Measurements from ENCODE around the gene CCNT1.
"Not testable (repeated sequence)": the region's sequence is repeated elsewhere in the genome, so short reads cannot be mapped to it uniquely, and the experiment has no call there.

The CCNT1 gene

DNA sequence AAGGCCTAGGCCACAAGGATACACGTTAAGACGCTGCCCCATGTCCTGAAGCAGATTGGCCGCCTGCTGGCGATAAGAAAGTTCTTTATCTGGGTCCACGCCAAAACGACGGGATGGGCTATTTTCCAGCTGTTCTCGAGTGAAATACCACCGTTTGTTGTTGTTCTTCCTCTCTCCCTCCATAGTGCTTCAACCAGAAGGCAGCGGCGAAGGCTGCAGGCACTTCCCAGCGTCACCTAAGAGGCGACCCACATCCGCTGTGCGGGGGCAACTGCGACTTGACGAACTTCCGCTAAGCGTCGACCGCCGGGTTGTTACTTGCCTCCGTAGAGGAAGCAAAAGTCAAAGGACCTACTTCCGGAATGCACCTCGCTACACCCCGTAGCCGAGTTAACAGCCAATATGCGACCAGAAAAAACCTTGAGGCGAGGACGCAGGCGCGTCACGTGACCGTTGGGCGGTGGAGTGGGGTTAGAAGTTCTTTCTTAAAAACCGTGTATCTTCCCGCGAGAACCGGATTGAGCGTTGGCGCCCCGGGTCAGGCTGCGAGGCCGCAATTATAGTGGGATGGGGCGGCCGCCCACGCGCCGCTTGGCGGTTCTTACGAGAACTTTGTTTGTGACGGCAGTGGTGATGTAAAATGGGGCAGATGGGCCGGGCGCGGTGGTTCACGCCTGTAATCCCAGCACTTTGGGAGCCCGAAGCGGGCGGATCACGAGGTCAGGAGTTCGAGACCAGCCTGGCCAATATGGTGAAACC, at the start of gene CCNT1:
Gene CCNT1, minus strand, starts transcription at position 215 of the 759 bp plus-strand sequence. Its CDS starts 32 bp downstream, at position 183.
- DNase-seq = peak; percentile 100

DNA sequence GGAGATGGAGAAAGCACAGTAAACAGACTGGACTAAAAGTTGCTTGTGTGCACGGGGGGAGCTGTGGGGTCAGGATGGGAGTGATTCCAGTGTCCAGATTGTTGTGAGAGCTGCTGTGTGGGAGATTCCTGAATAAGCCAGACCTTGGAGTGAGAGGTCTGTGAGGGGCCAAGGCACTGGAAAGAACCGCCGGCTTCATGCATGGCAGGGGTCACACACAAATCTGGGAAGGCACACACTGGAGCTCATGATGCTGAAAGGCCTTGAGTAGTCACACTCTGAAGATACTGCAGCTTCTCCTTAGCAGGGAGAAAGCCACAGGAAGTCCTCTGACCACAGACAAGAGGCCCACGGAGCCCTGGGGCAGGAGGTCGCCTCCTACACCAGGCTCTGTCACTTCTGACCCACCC, 49.3 kb upstream of the CCNT1 start:
- no peak for DNase-seq

DNA sequence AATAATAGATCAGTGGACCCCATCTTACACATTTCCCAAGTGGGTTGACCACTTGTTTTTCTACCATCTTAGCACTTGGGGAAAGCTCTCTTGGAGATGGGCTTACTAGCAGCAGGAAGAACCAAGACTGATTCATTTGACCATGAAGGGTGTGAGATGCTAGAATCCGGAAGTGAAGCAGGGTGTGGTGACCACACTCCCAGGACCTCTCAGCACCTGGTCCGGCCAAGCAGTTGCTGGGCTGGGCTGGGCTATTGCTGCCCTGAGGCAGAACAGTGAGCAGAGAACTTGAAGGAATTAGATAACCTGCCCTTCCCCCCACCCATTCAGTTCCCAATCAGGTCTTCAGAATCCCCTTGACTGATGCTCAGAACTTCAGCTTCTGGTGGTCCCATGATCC, 48.0 kb upstream of the CCNT1 start:
- DNase-seq = no peak

DNA sequence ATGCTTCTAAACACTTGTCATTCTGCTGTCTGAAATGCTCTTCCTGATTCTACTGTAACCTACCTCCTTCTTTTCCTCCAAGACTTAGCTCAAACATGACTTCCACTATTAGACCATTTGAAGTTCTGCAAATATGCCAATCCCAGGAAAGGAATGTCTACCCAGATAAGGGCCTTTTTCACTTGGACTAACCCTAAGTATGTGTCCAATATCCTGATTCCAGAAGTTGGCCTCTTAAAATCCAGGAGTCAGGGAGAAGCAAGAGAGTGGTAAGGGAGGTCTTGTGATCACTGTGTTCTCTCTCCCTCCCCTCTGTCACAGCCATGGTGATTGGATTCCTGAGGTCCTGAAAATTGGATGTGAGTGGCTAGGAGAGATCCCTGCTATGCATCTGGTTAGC, 42.2 kb upstream of the CCNT1 start:
- no peak for DNase-seq

DNA sequence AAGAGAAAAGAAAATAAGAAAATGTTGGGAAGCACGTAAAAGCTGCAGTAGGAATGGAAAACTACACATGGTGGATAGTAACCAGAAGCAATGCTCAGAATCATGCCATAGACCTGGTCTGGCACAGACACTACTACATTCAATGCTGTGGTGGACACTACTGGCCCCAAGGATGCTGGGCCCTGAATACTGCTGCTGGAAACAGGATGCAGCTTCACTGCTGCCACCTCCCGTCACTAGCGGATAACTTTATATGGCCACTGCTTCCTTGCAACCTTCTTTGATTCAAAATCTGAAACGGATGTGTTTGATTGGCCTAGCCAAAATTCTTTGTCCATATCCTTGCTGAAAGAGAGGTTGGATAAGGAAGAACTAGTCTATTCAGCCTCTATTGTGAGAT, 41.7 kb upstream of the CCNT1 start:
- DNase-seq = no peak

DNA sequence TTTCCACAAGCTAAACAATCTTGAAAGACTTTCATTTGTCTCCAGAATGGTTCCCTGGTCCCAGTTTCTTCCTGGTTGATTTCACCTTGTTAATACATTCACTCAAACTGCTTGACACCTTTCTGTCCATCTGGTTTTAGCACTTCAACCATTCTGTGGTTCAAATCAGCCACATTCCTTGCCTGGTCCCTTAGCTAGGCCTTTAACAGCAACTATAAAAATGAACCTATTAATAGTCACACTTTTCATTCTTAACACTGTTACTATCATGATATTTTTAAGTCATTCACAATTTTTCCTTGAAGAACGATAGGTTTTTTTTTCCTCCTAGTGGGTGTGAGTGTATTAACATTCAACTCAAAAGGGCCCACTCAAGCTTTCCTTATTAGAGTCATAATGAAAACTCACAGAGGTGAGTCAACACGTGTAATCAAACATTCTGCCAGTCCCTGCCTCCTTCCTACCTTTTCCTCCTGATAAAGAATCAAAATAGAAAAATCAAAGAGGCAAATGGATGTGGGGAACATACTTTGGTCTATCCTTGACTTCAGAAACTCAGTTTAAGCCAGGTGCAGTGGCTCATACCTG, 34.4 kb upstream of the CCNT1 start:
- DNase-seq = no peak

DNA sequence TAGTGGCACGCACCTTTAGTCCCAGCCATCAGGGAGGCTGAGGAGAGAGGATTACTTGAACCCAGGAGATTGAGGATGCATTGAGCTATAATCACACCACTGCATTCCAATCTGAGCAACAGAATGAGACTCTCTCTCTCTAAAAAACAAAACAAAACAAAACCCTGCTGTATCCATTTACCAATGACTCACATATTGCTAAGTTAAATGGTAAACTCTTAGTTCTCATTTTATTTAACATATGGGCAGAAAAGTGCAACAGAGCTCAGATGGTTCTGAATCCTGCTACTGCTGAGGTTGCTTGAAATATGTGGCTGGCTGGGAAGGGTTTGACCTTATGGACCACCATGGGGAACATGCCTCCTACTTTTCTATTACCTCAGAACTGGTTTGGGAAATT, 33.7 kb upstream of the CCNT1 start:
- DNase-seq = no peak

DNA sequence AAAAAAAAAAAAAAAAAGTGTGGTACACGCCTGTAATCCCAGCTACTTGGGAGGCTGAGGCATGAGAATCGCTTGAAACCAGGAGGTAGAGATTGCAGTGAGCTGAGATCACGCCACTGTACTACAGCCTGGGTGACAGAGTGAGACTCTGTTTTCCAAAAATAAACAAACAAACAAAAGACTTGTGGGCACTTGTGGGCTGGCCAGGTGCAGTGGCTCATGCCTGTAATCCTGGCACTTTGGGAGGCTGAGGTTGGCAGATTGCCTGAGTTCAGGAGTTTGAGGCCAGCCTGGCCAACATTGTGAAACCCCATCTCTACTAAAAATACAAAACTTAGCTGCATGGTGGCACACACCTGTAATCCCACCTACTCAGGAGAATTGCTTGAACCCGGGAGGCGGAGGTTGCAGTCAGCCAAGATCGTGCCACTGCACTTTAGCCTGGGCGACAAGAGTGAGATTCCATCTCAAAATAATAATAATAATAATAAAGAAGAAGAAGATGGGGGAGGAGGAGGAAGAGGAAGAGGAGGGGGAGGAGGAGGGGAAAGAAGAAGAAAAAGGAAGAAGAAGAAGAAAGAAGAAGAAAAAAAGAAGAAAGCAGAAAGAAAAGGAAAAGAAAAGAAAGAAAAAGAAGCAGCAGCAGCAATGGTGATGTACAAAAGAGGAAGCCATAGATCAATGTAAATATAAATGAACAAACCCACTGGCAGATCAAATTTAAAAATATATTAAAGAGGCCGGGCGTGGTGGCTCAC, 27.9 kb upstream of the CCNT1 start:
- no peak for DNase-seq

DNA sequence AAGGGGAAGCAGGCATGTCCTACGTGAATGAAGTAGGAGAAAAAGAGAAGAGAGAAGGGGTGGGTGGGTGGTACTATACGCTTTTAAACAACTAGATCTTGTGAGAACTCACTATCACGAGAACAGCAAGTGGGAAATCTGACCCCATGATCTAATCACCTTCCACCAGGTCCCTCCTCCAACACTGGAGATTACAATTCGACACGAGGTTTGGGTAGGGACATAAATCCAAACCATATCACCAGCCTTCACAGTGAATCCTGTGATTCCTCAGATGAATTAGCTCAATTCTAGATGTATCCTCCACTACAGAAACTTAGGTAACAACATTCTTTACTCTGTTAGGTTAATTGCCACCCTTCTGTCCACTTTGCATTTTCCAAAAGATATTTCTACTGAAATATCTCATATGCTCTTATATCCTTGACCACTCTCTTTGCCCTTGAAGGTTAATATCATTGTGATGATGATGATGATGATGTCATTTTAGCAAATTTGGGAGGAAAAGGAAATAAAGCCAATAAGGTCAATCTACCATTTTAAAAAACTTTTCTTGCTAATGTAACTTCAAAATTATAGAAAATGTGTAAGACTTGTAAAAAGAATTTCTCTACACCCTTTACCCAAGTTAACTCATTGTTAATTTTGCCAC, 23.2 kb upstream of the CCNT1 start:
- no peak for DNase-seq

DNA sequence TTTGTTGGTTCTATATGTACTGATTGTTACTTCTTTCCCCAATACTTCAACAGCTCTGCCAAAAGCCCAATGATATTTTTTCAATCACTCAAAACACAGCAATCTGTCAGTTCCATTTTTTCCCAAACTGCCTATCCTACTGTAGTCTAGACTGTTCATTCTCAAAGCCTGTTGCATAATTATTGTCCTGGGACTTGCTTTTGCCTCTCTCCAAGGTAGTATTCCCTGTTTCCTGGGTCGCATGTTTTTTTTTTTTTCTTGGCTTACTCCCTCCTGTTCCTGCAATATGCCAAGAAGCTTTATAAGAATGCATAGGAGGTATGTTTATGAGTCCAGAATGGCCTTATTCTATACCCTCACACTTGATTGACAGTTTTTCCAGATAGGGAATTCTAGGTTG, 19.9 kb upstream of the CCNT1 start:
- no peak for DNase-seq

DNA sequence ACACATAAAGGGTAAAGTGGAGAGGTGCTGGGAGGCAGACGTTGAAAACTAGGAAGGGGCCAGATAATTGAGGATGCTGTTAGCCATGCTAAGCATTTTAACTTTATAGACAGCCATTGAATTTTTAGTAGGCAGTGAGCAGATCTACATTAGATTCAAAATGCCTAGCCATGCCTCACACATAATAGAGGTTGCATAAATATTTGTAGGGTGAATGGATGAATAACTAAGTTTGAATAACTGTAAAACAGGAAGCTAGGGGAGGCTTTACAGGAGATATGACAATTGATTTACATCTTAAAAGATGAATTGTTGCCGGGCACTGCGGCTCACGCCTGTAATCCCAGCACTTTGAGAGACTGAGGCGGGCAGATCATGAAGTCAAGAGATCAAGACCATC, 12.3 kb upstream of the CCNT1 start:
- DNase-seq = no peak

DNA sequence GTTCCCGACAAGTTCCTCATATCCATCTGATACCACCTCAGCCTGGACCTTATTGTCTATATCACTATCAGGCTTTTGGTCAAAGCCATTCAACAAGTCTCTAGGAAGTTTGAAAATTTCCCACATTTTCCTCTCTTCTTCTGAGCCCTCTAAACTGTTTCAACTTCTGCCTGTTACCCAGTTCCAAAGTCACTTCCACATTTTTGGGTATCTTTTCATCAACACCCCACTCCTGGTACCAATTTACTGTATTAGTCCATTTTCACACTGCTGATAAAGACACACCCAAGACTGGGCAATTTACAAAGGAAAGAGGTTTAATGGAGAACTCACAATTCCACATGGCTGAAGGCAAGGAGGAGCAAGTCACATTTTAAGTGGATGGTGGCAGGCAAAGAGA, 4.2 kb upstream of the CCNT1 start:
- not testable (repeated sequence) for DNase-seq

DNA sequence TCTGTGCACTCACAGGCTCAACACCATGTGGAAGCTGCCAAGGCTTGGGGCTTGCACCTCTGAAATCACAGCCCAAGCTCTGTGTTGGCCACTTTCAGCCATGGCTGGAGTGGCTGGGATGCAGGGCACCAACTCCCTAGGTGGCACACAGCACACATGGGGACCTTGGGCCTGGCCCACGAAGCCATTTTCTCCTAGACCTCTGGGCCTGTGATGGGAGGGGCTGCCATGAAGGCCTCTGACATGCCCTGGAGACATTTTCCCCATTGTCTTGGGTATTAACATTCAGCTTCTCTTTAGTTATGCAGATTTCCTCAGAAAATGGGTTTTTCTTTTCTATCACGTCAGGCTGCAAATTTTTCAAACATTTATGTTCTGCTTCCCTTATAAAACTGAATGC, 3.7 kb upstream of the CCNT1 start:
- DNase-seq = not testable (repeated sequence)

DNA sequence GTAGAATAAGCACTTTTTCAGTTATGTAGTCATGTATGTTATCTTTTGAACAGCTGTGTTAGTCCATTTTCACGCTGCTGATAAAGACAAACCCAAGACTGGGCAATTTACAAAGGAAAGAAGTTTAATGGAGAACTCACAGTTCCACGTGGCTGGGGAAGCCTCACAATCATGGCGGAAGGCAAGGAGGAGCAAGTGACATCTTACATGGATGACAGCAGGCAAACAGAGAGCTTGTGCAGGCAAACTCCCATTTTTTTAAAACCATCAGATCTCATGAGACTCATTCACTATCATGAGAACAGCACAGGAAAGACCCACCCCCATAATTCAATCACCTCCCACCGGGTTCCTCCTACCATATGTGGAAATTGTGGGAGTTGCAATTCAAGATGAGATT, 2.5 kb upstream of the CCNT1 start:
- not testable (repeated sequence) for DNase-seq

DNA sequence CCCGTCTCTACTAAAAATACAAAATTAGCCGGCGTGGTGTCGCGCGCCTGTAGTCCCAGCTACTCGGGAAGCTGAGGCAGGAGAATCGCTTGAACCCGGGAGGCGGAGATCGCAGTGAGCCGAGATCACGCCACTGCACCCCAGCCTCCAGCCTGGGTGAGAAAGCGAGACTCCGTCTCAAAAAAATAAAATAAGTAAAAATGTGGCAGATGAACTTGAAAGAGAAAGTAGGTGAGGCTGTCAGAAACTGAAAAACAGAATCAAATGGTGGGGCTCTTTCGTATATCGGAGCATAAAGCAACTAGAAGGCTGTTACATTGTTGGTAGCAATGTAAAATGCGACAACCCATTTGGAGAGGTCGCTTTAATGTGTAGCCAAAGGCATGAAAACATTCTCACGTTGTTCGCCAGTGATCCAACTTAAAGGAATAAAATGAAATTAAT, 767 bp upstream of the CCNT1 start:
- DNase-seq = peak; percentile 4

DNA sequence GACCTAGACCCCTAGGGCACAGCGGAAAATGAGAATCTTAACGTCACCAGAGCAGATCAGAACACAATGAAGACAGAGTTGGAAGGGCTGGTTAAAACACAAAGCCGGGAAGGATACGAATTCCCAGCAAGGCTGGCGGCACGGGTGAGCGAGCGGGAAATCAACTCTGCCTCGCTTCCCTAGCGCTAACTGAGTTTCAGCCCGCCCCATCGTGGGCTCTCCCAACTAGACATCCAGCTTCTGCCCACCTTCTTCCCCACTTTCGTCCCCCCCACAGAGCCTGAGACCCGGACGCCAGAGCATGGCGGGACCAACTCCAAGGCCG, 377 bp downstream of the CCNT1 start:
- DNase-seq = no peak

DNA sequence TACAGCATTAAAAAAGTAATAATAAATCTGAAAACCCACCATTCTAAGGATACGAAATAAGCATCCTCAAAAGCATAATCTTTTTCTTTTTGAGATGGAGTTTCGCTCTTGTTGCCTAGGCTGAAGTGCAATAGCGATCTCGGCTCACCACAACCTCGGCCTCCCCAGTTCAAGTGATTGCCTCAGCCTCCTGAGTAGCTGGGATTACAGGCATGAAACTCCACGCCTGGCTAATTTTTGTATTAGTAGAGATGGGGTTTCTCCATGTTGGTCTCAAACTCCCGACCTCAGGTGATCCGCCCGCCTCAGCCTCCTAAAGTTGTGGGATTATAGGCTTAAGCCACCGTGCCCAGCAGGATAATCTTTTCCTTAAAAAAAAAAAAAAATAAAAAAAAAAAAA, 4.3 kb downstream of the CCNT1 start:
- no peak for DNase-seq

DNA sequence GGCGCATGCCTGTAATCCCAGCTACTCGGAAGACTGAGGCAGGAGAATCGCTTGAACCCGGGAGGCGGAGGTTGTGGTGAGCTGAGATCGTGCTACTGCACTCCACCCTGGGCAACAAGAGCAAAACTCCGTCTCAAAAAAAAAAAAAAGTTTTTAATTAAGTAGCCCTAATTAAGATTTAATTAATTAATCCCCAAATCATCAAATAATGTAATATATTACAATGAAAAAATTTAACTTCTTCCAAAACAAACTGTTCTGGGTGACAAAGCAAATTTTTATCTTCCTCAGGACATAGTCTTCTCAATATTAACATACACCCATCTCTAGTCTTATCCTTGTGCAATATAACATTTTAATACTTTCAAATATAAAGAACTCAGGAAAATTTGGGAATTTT, 17.7 kb downstream of the CCNT1 start:
- not testable (repeated sequence) for DNase-seq

DNA sequence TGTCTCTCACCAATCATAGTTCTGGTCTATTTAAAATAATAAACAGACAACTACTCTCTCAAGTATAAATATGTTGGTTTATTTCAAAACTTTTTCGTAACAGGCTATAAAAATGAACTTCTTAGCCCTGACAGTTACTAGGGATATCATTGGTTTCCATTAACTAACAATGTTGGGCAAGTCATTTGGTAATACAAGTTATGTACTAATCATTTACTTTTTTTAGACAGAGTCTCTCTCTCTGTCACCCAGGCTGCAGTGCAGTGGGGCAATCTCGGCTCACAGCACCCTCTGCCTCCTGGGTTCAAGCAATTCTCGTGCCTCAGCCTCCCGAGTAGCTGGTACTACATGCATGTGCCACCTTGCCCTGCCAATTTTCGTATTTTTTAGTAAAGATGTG, 19.9 kb downstream of the CCNT1 start:
- no peak for DNase-seq

DNA sequence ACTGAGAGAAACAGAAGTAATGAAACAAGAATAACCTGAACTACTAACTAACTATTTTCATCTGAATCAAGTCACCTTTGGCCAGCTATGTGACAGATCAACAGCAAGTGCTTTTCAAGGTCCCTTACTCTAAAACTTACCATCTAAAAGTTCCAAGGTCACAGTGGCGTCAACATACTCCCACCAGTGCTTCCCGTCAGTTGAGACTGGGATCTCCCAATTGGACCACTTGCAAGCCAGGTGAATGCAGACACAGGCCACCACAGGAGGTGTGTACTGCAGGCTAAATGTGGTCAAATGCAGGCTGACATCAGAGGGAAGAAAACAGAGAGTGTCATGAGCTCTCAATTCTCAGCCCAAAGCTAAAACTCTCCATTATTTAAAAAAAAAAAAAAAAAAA, 20.6 kb downstream of the CCNT1 start:
- no peak for DNase-seq

DNA sequence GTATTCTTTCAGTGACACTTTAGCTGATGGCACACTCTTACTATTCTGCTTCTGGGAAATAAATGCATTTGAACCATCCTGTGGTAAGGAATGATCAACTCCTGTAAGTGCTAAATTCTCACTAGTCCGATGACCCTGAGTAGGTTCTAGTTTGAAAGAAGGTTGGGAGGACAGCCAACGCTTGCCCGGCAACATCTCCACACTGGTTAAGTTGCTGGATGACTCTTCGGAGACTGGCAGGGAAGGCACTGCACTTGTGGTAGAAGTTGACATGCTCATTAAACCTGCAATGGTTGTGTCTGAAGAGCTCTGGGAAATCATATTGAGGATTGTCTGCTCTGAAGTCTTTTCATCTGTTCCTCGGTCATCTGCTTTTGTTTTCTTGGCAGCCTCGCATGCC, 22.5 kb downstream of the CCNT1 start:
- DNase-seq = no peak

DNA sequence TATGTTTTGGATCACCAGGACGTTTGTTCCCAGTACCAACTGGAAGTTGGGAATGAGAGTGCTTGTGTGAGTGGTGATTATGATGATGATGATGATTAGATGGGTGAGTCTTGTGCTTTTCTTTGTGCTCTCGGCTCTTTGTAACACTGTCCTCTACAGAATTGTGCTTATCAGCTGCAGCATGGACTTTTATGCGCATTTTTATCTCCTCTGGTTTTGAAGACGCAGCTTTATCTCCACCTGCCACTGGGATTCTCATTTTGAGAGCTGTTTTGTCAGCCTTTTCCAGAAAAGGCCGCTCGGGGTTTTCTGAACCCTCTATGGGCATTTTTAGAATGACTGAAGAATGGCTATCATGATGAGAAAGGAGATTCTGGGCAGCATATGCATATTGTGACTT, 22.9 kb downstream of the CCNT1 start:
- no peak for DNase-seq

DNA sequence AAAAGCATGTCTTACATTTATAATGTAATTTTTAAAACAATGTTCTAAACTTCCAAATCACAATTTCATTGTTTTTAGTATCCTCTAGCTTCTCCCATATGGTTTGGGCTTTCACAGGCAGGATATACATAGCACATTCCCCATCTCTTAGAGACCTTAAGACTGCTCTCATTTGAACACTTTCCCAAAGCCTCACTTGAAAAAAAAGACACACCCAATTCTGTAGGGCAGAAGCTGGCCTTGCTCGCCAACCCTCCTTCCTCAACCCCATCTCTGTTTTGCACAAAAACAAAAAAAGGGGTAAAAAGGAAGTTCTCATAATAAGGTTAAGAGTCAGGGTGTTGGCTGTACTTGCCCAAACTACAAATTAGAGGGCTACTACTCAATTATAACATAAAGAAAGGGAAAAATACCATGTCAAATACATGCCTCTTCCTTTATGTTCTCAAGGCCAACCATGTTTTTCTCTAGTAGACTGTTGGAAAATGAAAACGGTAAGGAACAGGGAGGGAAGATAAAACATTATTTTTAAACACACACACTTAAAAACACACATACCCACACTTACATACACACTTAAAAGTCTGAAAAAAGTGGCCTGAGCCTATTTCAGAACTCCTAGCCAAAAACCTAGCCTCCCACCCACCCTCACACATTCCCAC, 24.6 kb downstream of the CCNT1 start:
- no peak for DNase-seq

Measured in fibroblast of skin of right quadriceps (primary cell).